GM12864 (cell line): Measurements from ENCODE around the gene GRAMD2B.

ENCODE experiments used
- DNase-seq: peaks from one replicate; pipeline ENCODE4 v3.0.0-alpha.2; 2011; ENCODE audit warnings: low read depth
- H3K4me3 ChIP-seq: 2 replicates; pipeline ENCODE4 v1.5.1; 2011; ENCODE audit warnings: mild to moderate bottlenecking, low read depth, low read length, control low read depth
- TF ChIP-seq, protein P1 (sequence below): IDR thresholded peaks from 2 replicates; pipeline ENCODE4 v1.5.1; 2011; ENCODE audit warnings: low read depth, mild to moderate bottlenecking, moderate library complexity, low read length, control low read depth, inconsistent platforms; ENCODE audit errors: missing control alignments

The GRAMD2B gene

DNA sequence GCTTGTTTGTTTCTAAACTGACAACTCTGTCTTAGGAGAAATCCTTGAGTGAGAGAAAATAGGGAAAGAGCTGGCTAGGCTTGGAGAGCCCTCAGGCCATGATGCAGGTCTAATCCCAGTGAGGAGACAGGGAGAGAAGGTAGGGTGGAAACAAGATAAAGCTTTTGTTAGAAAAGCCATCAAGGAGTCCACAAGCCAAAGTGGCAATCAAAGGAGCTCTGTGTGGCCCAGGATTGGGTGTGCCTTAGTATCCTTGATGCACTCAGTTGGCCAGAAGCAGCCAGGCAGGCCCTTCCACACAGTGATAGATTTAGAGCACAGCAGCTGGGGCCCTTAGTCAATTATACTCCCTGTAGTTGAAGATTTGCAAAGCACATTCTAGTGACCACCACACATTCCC lies 97.9 kb downstream of the GRAMD2B start:
- H3K4me3 ChIP-seq: no peak overlapping the region
- DNase-seq: no peak
- TF ChIP-seq, protein P1, sequence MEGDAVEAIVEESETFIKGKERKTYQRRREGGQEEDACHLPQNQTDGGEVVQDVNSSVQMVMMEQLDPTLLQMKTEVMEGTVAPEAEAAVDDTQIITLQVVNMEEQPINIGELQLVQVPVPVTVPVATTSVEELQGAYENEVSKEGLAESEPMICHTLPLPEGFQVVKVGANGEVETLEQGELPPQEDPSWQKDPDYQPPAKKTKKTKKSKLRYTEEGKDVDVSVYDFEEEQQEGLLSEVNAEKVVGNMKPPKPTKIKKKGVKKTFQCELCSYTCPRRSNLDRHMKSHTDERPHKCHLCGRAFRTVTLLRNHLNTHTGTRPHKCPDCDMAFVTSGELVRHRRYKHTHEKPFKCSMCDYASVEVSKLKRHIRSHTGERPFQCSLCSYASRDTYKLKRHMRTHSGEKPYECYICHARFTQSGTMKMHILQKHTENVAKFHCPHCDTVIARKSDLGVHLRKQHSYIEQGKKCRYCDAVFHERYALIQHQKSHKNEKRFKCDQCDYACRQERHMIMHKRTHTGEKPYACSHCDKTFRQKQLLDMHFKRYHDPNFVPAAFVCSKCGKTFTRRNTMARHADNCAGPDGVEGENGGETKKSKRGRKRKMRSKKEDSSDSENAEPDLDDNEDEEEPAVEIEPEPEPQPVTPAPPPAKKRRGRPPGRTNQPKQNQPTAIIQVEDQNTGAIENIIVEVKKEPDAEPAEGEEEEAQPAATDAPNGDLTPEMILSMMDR: no peak

DNA sequence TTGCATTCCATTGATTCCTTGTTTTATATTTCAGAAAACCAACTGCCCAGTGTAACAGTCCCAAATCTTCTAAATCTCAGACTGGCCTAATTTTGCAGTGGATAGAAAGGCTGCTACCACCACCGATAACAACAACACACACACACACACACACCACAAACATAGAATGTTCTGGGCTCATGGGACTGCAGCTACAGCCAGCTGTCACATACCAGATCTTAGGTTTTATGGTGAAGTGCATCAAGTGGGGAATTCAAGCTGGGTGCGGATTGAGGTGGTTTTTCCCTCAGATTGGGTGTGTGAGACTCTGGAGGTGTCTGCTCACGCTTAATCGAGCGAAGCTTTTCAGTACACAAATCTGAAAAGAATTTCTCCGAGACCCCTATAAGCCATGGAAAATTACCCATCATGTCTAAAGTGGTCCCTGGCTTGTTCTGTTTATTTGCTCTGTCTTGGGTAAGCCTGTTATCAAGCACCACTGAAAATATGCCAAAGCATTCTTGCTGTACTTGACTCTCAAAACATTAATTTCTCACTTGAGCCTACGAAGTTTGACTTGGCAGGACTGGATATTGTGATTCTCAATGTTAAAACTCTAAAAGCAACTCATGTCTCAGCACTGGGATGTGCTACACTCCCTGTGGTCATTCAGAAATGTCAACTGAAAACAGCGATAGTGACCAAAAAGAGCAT lies 100.8 kb downstream of the GRAMD2B start:
- DNase-seq: no peak
- H3K4me3 ChIP-seq: no peak overlapping the region
- TF ChIP-seq, protein P1: no peak

DNA sequence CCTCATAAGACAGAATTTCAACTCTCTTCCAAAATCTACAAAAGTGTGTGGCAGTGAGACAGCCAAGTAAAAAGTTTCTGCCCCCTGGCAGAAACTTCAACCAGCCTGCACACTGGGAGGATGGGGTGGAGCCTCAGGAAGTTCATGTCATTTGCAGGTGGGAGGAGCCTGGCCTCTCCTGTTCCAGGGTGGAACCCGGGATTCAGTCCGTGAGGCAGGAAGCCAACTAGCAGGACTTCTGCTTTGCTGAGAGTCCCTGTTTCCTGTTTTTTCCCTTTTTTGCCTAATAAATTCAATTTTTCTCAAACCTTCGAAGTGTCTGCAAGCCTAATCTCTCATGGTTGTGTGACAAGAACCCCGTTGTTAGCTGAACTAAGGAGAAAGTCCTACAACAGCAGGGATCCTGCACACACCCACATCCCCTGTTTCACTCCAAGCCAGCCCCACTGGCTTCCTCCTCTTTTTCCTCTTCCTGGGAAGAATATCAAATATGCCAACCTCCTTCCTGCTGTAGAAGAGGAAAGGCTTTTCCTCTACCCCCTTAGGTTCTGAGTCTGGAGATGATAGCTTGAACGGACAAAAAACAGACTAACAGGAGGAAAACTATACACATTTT lies 102.5 kb downstream of the GRAMD2B start:
- DNase-seq: no peak
- H3K4me3 ChIP-seq: no peak overlapping the region
- TF ChIP-seq, protein P1: no peak

DNA sequence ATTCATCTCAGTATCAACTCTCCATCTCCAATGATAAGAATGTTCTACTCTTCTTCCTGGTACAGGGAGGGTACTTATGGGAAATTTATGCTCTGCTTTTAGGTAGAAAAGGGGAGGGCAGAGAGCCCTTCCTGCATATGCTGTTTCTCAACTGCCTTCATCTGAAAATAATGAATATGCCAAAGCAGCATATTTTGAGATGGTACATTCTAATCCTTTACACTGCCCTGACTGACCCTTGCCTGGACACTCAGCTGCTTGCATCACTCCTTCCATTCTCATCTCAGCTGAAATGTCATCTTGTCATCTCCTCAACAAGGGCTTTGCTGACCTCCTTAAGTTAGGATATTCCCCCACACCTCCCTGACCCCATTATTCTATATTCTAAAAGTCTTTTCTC lies 103.3 kb downstream of the GRAMD2B start:
- DNase-seq: no peak
- TF ChIP-seq, protein P1: no peak
- H3K4me3 ChIP-seq: no peak overlapping the region

DNA sequence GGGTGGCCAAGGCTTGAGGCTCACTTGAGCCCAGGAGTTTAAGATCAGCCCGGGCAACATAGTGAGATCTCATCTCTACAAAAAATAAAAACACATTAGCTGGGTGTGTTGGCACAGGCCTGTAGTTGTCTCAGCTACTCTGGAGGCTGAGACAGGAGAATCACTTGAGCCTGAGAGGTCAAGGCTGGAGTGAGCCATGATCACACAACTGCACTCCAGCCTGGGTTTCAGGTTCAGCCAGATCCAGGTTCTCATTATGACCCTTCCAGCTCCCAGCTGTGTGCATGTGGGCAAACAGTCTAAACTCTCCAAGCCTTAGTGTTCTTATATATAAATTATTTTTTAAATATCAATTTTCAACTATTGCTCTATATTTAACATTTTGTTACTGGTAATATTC lies 103.9 kb downstream of the GRAMD2B start:
- no peak overlapping the region for H3K4me3 ChIP-seq
- TF ChIP-seq, protein P1: no peak
- DNase-seq: no peak

DNA sequence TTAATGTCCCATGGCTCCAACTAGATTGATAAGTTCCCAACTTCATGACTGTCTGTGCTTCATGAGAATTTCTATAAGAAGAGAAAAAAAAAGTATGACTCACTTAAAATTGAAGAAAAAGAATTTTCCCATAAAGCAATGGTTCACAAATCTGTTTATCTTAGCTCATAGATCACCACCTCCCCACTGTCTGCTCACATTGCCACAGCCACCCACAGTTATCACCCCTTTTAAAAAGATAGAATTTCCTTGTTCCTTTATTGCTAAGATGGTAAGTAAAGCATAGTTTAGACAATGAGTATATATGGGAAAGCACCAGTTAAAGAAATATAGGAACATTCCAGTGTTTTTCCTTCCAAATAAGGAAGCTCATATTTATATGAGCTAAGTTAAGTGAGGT lies 104.7 kb downstream of the GRAMD2B start:
- no peak for DNase-seq
- no peak overlapping the region for H3K4me3 ChIP-seq
- TF ChIP-seq, protein P1: no peak
